Activated CD4-positive, alpha-beta T cell treated with anti-CD3 and anti-CD28 coated beads, Interleukin-2, amount 50 U/mL, for 48 hours (primary cell): Measurements from ENCODE around the gene AATK.

Source experiments
- DNase-seq, 2 experiments: peaks; one replicate each; pipeline ENCODE4 v3.0.0-alpha.2; 2020

The AATK gene

DNA sequence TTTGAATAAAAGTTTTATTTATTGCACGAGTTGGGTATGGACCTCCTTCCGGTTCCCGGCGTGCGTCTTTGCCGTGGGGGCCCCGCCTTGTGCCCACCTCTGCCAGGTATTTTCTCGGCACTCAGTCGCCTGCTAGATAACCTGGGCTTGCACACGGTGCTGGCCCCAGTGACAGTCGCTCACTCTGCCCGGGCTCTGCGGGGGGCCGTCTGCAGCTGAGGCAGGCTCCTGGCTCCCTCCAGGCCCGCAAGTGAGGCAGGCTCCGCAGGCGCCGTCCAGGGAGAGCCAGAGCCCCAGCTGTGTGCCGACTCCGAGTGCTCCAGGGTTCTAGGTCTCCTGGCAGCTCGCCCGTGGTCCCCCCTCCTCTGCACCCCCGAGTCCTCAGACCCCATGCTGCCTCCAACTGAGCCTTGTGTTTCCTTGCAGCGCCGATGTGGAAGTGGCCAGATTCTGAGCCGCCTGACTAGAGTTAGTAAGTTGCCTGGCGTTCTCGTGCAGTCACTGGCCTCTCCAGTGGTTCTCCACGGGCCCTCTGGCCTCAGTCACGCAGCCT is 55.5 kb downstream of the AATK start:
- DNase-seq = no peak

DNA sequence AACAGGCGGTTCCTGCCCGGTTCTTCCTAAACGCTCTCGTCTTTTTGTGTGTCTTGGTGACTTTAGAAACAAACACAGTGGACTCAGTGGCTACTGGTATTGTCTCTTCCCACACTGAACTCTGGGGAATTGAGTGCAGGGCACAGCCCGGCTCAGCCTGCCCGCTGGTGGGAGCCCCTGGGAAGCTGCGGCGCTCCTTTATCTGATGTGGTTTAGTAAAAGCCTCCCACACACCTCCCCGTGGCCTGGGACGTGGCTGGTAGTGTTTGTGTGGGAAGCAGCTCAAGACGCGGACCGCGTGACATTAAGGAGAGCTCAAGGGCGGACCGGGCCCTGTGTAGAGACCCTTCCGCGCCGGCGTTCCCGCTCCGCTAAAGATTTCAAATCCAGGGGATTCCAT is 56.1 kb downstream of the AATK start:
- no peak for DNase-seq

- DNase-seq = no peak
Measured at GRCh38 chr17:81108220-81108619, 57.8 kb downstream of the AATK start.

GRCh38 chr17:81106716-81107115 is 59.3 kb downstream of the AATK start:
- no peak for DNase-seq

- no peak for DNase-seq
Measured at GRCh38 chr17:81103379-81103778, 62.6 kb downstream of the AATK start.

GRCh38 chr17:81102869-81103268 is 63.2 kb downstream of the AATK start:
- DNase-seq = no peak

GRCh38 chr17:81102352-81102751 is 63.7 kb downstream of the AATK start:
- no peak for DNase-seq

- peak; percentile 87 to 91 for DNase-seq
Measured at GRCh38 chr17:81101614-81102306, 64.3 kb downstream of the AATK start.

- DNase-seq = no peak
Measured at GRCh38 chr17:81100668-81101067, 65.4 kb downstream of the AATK start.

DNA sequence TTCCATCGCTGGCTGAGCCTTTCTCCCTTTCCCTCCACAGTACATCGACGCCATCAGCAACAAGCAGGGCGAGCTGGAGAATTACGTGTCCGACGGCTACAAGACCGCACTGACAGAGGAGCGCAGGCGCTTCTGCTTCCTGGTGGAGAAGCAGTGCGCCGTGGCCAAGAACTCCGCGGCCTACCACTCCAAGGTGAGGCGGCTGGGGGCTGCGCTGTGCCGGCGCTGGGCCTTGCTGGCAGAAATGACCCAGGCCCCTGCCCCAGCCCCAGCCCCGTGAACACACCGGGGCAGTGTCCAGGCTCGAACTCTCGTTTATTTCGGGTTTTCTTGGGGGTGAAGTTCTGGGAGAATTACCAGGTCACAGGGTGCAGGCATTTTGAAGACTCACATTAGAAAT is 66.1 kb downstream of the AATK start:
- DNase-seq = no peak

- peak in 1 of 2 experiments; percentile 29 for DNase-seq
Measured at GRCh38 chr17:81097943-81098308, 68.1 kb downstream of the AATK start.

- DNase-seq = peak; percentile 53 to 55
Measured at GRCh38 chr17:81097134-81097942, 68.7 kb downstream of the AATK start.

- DNase-seq = no peak
Measured at GRCh38 chr17:81096741-81097133, 69.3 kb downstream of the AATK start.

GRCh38 chr17:81095383-81095762 is 70.6 kb downstream of the AATK start:
- peak; percentile 24 to 35 for DNase-seq

DNA sequence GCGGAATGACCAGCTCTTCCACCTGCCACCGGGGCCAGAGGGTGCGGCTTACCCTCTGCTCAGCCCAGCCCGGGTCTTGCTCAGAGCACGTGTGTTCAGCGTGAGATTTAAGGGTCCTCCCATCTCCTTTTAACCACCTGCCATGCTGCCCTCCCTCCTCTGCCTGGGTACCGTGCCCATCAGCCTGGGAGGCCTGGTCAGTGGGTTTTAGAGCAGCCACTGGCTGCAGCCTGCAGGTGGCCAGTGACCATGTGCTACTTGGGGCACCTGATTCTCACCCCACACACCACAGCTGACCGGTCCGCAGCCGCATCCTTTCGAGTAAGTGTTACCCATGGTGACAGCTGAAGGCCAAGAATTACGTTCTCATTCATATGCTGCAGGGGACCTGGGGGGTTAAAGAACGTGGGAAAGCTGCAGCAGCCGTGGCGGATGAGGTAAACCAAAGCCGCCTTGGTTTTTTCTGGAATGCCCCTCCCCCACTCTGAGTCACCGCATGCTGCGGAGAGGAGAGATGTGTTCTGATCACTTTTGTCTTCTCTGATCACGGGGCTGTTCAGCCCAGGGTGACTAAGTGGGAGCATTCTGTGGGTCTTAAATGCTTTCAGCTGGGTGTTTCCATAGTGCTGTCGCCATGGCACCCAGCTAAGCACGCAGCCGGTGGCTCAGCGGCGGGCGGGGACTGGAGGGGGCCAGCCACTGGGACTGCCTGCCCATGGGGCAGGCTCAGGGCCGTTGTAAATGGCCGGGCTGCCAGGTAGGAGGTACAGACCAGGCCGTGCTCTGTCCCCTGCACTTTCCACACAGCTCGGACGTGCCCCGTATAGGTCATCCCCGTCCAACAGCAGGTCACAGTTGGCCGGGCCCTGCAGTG is 71.3 kb downstream of the AATK start:
- DNase-seq = peak; percentile 91 to 94

DNA sequence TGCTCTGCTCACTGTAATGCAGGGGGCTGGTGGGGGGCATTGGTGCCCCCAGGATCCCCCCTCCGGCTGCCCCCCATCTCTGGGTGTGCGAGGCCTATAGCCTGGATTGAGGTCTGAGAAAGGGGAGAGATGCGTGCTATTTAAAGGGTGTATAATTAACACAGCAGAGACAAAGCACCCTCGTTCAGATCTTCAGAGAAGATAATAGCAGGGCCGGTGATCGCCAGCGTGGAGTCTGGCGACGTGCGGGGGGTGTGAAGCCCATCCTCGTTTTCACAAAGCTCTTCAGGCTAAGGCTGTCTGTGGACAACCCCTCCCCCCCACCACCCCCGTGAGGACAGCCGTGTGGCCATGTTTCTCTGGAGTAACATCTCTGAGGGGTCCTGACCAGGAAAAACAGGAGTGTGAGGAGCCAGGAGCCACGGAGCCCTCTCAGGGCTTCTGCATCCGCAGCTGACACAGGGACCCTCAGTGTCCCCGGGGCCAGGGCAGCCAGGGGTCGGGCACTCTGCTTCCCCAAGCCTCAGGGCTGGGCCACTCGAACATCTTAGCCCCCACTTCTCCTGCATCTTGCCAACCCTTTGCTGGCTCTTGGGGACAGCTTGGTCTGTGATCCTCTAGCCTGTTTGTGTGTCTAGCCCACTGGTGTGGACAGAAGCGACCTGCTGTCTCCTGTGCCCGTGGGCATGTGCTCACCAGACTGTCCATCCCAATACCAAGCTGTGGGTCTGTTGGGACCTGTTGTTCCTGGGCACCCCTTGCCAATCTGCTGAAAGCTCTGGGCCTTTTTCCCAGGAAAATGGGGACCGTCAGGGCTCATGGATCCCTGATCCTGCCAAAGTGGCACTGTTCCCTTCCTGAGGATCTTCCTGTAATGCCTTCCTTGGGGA is 72.2 kb downstream of the AATK start:
- DNase-seq = no peak

GRCh38 chr17:81092518-81093095 is 73.4 kb downstream of the AATK start:
- DNase-seq = no peak

DNA sequence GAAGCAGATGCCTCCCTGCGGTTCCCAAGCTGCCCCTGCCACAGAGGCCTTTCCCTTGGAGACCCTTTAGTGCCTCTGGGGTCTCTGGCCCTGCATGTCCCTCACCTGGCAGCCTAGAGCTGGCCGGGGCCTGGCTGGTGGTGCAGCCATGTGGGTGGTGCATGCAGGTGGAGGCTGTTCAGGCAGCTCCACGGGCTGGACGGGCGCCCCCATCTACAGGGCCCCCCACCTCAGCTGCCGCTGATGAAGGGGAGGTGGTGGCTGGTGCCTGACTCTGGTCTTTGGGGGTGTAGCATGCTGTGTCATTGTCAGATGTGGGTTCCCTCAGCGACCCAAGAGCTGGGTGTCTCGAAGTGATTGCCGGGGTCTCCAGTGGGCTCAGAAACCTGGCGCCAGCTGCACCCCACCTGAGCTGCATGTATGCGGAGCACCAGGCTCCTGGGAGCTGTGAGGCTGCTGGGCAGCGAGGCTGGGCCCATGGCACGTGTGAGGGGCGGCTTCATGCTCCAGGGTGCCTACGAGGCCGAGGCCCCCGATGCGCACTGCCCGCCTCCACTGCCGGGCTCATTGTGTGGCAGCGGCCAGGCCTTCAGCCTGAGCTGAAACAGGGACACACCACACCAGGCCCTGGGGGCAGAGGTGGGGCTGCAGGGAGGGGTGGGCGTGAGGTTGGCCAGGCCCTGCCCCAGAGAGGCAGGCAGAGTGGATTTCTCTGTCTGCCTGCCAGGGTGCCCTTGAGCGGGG is 74.1 kb downstream of the AATK start:
- DNase-seq = no peak

- no peak for DNase-seq
Measured at GRCh38 chr17:81091154-81091553, 74.9 kb downstream of the AATK start.

DNA sequence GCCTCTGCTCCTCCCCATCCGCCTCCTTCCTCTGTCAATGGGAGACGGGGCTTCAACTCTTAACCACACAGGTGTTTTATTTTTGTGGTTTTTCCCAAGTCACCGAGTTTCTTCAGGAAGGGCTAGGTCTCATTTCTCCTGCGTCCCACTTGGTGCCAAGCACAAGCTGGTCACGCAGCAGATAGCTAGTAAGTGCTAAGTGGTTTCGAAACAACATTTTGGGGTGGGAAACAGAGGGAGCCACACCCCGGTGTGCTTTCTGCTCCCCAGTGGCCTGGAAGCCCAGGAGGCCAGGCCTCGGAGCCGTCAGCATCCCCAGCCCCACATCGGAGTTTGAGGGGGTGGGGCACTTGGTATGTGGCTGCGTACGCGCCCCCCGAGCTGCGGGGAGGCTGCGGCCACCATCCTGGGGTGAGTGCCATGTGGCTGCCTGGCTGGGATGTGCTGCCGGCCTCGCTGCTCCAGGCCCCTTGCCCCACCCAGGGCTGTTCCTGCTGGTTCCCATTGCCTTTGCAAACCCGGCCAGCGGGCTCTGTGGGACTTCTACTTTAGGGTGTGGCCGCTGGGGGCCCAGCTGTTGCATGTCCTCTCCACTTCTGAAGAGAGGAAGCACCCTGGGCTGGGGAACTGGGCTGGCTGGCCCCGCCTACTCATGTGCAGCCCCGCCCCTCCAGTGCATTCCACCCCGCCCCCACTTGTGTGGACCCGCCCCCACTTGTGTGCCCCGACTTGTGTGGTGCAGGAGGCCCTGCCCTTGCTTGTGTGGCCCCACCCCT is 75.5 kb downstream of the AATK start:
- DNase-seq = peak; percentile 22 to 34
